K562 (cell line): Measurements from ENCODE around the gene LRFN3. TPM values are rescaled to one million over a fixed set of nuclear protein-coding genes. Genes with fewer than 3 reads are reported as not detected.

Experiments
- ATAC-seq: fragments of 200-7000 bp; cut with Tn5 transposase; 3 replicates; pipeline ENCODE4 v1.9.1; 2020; ENCODE audit warnings: moderate library complexity
- BruUV-seq: library from RNA; stranded (reverse); fragments of 400-500 nt; replicated peaks from 2 replicates; lab custom pipeline; 2021; lab: Mats Ljungman, UMichigan
- CTCF ChIA-PET: fragments of 300-600 bp; formaldehyde crosslinking; extraction: SDS; loops from one replicate; lab custom pipeline; 2021; ENCODE audit warnings: low intra/inter-chr PET ratio; lab: Yijun Ruan, JAX
- POLR2A ChIA-PET: fragments of 300-600, 350-650 bp; sonication (Branson Sonifier 250); formaldehyde crosslinking; extraction: SDS; loops from one replicate; lab custom pipeline; 2021; ENCODE audit warnings: antibody characterized with exemption, inconsistent platforms; lab: Yijun Ruan, JAX
- DNase-seq, 4 experiments: peaks; one replicate each; pipeline versions ENCODE4 v3.0.0 to v3.0.0-alpha.2; 2011 to 2018; ENCODE audit warnings: low spot score in 3 of 4, mixed read lengths in 3 of 4; ENCODE audit errors: extremely low read depth in 1 of 4
- FAIRE-seq: peaks from 2 replicates; lab custom pipeline; 2011; peaks lifted over from hg19 to GRCh38; lab: Jason Lieb, UNC
- H2AFZ ChIP-seq: 2 replicates; pipeline ENCODE4 v1.6.0; 2011; ENCODE audit warnings: low read depth, low read length, control low read depth, inconsistent platforms
- H3K27ac ChIP-seq: fragments of 200-600 bp; 3 replicates; pipeline ENCODE4 v1.8.0; 2011; ENCODE audit warnings: low read depth, mild to moderate bottlenecking, control low read depth, inconsistent platforms, low read length, moderate library complexity, mixed read lengths; ENCODE audit errors: extremely low read depth
- H3K27me3 ChIP-seq, 2 experiments: fragments of 300-600 bp in 1 of 2; 2 replicates in 1 of 2; 3 replicates in 1 of 2; pipeline versions ENCODE4 v1.6.0 to v1.8.0; 2011; ENCODE audit warnings: inconsistent platforms in 2 of 2, low read length in 2 of 2, mild to moderate bottlenecking in 1 of 2, mixed read lengths in 1 of 2, moderate library complexity in 1 of 2; ENCODE audit not compliant: control insufficient read depth in 2 of 2, insufficient read depth in 2 of 2
- H3K36me3 ChIP-seq: fragments of 300-600 bp; 3 replicates; pipeline ENCODE4 v1.8.0; 2011; ENCODE audit warnings: mild to moderate bottlenecking, low read length, inconsistent platforms; ENCODE audit not compliant: control insufficient read depth, insufficient read depth
- H3K4me1 ChIP-seq, 2 experiments: fragments of 200-600 bp in 1 of 2; replicated peaks in 1 of 2; 2 replicates in 1 of 2; 3 replicates in 1 of 2; pipeline versions ENCODE4 v1.5.1 to v1.8.0; 2011; ENCODE audit warnings: inconsistent platforms in 2 of 2, low read length in 2 of 2, mild to moderate bottlenecking in 1 of 2, mixed read lengths in 1 of 2, moderate library complexity in 1 of 2; ENCODE audit not compliant: control insufficient read depth in 2 of 2, insufficient read depth in 2 of 2
- H3K4me2 ChIP-seq: 2 replicates; pipeline ENCODE4 v1.6.1; 2011; ENCODE audit warnings: low read length, control low read depth, inconsistent platforms, mixed read lengths; ENCODE audit not compliant: insufficient read depth
- H3K4me3 ChIP-seq: fragments of 200-600 bp; sonication (generic), shearing (Covaris generic); 2 replicates; pipeline ENCODE4 v1.5.1; 2016; ENCODE audit warnings: control low read depth, inconsistent platforms
- H3K79me2 ChIP-seq: fragments of 200-600 bp; 3 replicates; pipeline ENCODE4 v1.8.0; 2011; ENCODE audit warnings: low read length, inconsistent platforms; ENCODE audit not compliant: control insufficient read depth, insufficient read depth
- H3K9ac ChIP-seq, 2 experiments: 2 replicates each; pipeline versions ENCODE4 v1.6.0 to v1.6.1; 2011; ENCODE audit warnings: low read depth in 2 of 2, low read length in 2 of 2, control low read depth in 1 of 2, inconsistent platforms in 1 of 2, mild to moderate bottlenecking in 1 of 2, mixed read lengths in 1 of 2; ENCODE audit not compliant: insufficient read depth in 1 of 2
- H3K9me1 ChIP-seq: one replicate; pipeline ENCODE4 v1.6.0; 2011; ENCODE audit warnings: inconsistent platforms, mild to moderate bottlenecking, low read length, moderate library complexity; ENCODE audit not compliant: control insufficient read depth, insufficient read depth
- H3K9me3 ChIP-seq: replicated peaks from 2 replicates; pipeline ENCODE4 v1.5.1; 2011; ENCODE audit warnings: low read depth, low read length, inconsistent platforms; ENCODE audit not compliant: control insufficient read depth, insufficient read depth
- H4K20me1 ChIP-seq: replicated peaks from 2 replicates; pipeline ENCODE4 v1.6.1; 2011; ENCODE audit warnings: low read length, inconsistent platforms, mixed read lengths; ENCODE audit not compliant: control insufficient read depth, insufficient read depth
- PHF8 ChIP-seq: fragments of 200-600 bp; sonication (generic); IDR thresholded peaks from 2 replicates; pipeline ENCODE4 v1.6.1; 2012; ENCODE audit warnings: mixed run types, mild to moderate bottlenecking, inconsistent platforms, low read length, moderate library complexity, borderline replicate concordance
- POLR3A ChIP-seq: IDR thresholded peaks from 2 replicates; pipeline ENCODE4 v1.6.1; 2011; ENCODE audit warnings: borderline replicate concordance, mild to moderate bottlenecking, moderate library complexity; ENCODE audit not compliant: insufficient read length, insufficient read depth; ENCODE audit errors: extremely low read depth
- RBM17 ChIP-seq: fragments of 200-400 bp; formaldehyde crosslinking; IDR thresholded peaks from 2 replicates; pipeline ENCODE4 v1.6.1; 2017; ENCODE audit warnings: low read depth, mild to moderate bottlenecking, low read length, borderline replicate concordance
- RFX7 ChIP-seq: fragments of 250-450 bp; sonication (Bioruptor Pico); IDR thresholded peaks from 2 replicates; pipeline ENCODE4 v1.5.1; 2021; ENCODE audit warnings: mild to moderate bottlenecking
- SPI1 ChIP-seq: IDR thresholded peaks from 2 replicates; pipeline ENCODE4 v1.6.1; 2011; ENCODE audit warnings: low read depth, low read length, control low read depth, borderline replicate concordance
- ZBTB7A ChIP-seq: IDR thresholded peaks from 2 replicates; pipeline ENCODE4 v1.6.1; 2011; ENCODE audit warnings: low read depth, mild to moderate bottlenecking, low read length, moderate library complexity, borderline replicate concordance; ENCODE audit not compliant: control insufficient read depth
- WGBS: fragments of 100-300 bp; shearing (Covaris generic); methylation state at CpG from one replicate; pipeline ENCODE4 v1.1.6; 2016; ENCODE audit warnings: low coverage, mixed read lengths; ENCODE audit not compliant: insufficient coverage; ENCODE audit errors: missing lambda C conversion rate; 5-methylcytosine and 5-hydroxymethylcytosine counted together
- in situ Hi-C: fragments of 300-500 bp; cut with MboI; formaldehyde crosslinking; loops from 4 replicates; pipeline ENCODE4 v1.15.0; 2018; ENCODE audit warnings: inconsistent platforms, mixed read lengths
- intact Hi-C: fragments of 100-400 bp; cut with micrococcal nuclease; formaldehyde crosslinking; loops from 2 replicates; pipeline ENCODE4 v1.14.2; 2022
- polyA plus RNA-seq, 8 experiments: library from polyadenylated mRNA; depleted of rRNA in 4 of 8; stranded (reverse) in 5 of 8; unstranded in 3 of 8; fragments of >200 nt; fragmentation: Nextera tagmentation in 2 of 8; fragmentation: Illumina TruSeq in 1 of 8; extraction: Ambion mirVana in 2 of 8; extraction: Trizol in 1 of 8; gene quantifications; 2 replicates each; pipeline versions ENCODE4 v1.2.1 to v1.2.3, GENCODE V29; 2011 to 2014; ENCODE audit warnings: inconsistent platforms in 1 of 8, missing spikeins in 1 of 8
- total RNA-seq, 7 experiments: library from RNA; depleted of rRNA in 6 of 7; stranded (reverse); fragments of >200 nt in 6 of 7; fragmentation: Illumina TruSeq in 2 of 7; extraction: Trizol in 2 of 7; gene quantifications; 2 replicates each; pipeline versions ENCODE4 v1.2.1 to v1.2.3, GENCODE V29; 2011 to 2021; ENCODE audit warnings: low replicate concordance in 1 of 7

Gene LRFN3
- total and polyA plus RNA-seq, 9 of the 15 experiments (the other 6 are each of a cell fraction or from before 2014, with no cell fraction given), result 0.03 to 0.12 (median 0.11) TPM; not detected in 6

DNA sequence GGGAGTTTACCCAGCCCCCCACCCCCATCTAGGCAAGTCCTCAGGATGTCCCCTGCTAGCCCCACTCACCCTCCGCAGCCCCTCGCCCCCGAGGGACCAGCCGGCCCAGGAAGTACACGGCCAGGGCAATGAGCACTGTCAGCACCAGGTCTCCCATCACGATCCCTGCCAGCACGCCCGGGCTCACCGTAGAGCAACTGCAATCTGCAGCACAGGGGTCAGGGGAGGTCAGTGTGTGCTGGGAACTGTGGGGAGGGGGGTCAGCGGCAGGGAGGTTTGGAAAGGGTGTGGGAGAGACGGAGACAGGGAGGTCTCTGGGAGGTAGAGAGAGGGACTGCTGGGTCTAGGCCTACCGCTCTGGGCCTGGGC lies 28.8 kb upstream of the LRFN3 start:
- no peak for ATAC-seq

GRCh38 chr19:35908010-35908441 lies 28.1 kb upstream of the LRFN3 start, which contains the start of gene TYROBP:
Gene TYROBP (minus strand): TSS chr19:35908295. CDS start chr19:35908228, 67 bp downstream.
- Histone ChIP-seq H3K4me2 (peak within 1 kb of the TSS; percentile 45), H3K9me3 (no peaks in the 10 kb centered on the region), H3K4me1 (peaks cover 36 to 42% of the 10 kb centered on the region in 2 experiments), H3K4me3 (no peak within 1 kb of the TSS), H3K79me2 (no peaks in the 10 kb centered on the region), H3K9ac (peak within 1 kb of the TSS; percentile 10 to 85; a peak in 3 of 4 replicates), H3K27ac (peak within 1 kb of the TSS; percentile 33), H3K27me3 (no peaks in the 10 kb centered on the region), H2AFZ (peak within 1 kb of the TSS; percentile 83), H3K9me1 (no peaks in the 10 kb centered on the region), H4K20me1 (no peaks in the 10 kb centered on the region), H3K36me3 (no peaks in the 10 kb centered on the region)
- BruUV-seq, result no TSS peak
- TF ChIP-seq ZBTB7A, result peak; percentile 28; the same call in 1 of the 2 replicates
- TF ChIP-seq POLR3A, result no peak
- TF ChIP-seq SPI1, result peak; percentile 20; the same call in 1 of the 2 replicates
- TF ChIP-seq RFX7 (CRISPR knock-in tag), result no peak
- ChIA-PET CTCF (no interaction called here), POLR2A (interaction anchor here (1.0 kb wide), 1 partner anchor 13 kb away, joined by 3 read pairs; no protein-coding TSS in a partner anchor)
- in situ Hi-C loops (no loop called here), intact Hi-C loops (no loop called here)
- FAIRE-seq (no peak), DNase-seq (no peak), ATAC-seq (no peak)
- WGBS, result 61% methylated on average over 6 of the region's 9 CpGs

More for the DNA sequence above, 28.8 kb upstream of the LRFN3 start:
- peak overlapping the region; percentile 45 for H3K4me2 ChIP-seq
- 37% methylated on average over 12 of the region's 12 CpGs for WGBS
- peak overlapping the region; percentile 82 for H2AFZ ChIP-seq
- no peaks in the 10 kb centered on the region for H3K27me3 ChIP-seq
- H3K4me3 ChIP-seq, result no peak overlapping the region
- no peak overlapping the region for H3K27ac ChIP-seq
- no peaks in the 10 kb centered on the region for H3K9me1 ChIP-seq
- in situ Hi-C loops, result no loop called here
- TF ChIP-seq PHF8 (peak; percentile 27; the same call in 1 of the 2 replicates), ZBTB7A (peak; percentile 29; the same call in 1 of the 2 replicates), RBM17 (no peak)
- TF ChIP-seq, all 486 proteins: peak for 2
- intact Hi-C loops, result no loop called here
- Histone ChIP-seq H3K79me2 (no peaks in the 10 kb centered on the region), H4K20me1 (no peaks in the 10 kb centered on the region), H3K9ac (peak overlapping the region; percentile 10 to 81; a peak in 3 of 4 replicates), H3K9me3 (no peaks in the 10 kb centered on the region), H3K36me3 (no peaks in the 10 kb centered on the region), H3K4me1 (peaks cover 41 to 42% of the 10 kb centered on the region in 2 experiments)
- DNase-seq (no peak), FAIRE-seq (no peak)
- ChIA-PET CTCF (no interaction called here), POLR2A (no interaction called here)
- no TSS peak for BruUV-seq
